HepG2 (cell line): ENCODE measurements around the gene EXOC6B. TPM values are rescaled to one million over a fixed set of nuclear protein-coding genes. Genes with fewer than 3 reads are reported as not detected.

ENCODE experiments used
- ATAC-seq: fragments of 200-7000 bp; cut with Tn5 transposase; 3 replicates; pipeline ENCODE4 v1.9.1; 2020; ENCODE audit warnings: mild to moderate bottlenecking, moderate library complexity
- BruUV-seq: library from RNA; stranded (reverse); fragments of 400-500 nt; replicated peaks from 2 replicates; lab custom pipeline; 2021; lab: Mats Ljungman, UMichigan
- CTCF ChIA-PET: fragments of 300-600 bp; formaldehyde crosslinking; extraction: SDS; loops from one replicate; lab custom pipeline; 2021; ENCODE audit warnings: low total read pairs, inconsistent platforms, low intra/inter-chr PET ratio; lab: Yijun Ruan, JAX
- POLR2A ChIA-PET: fragments of 350-600 bp; sonication (Branson Sonifier 250); formaldehyde crosslinking; loops from one replicate; lab custom pipeline; 2020; ENCODE audit warnings: antibody characterized with exemption, inconsistent platforms; lab: Yijun Ruan, JAX
- DNase-seq: peaks from one replicate; pipeline ENCODE4 v3.0.0-alpha.2; 2015; ENCODE audit warnings: low spot score
- FAIRE-seq: peaks from 3 replicates; lab custom pipeline; 2011; peaks lifted over from hg19 to GRCh38; lab: Jason Lieb, UNC
- H2AFZ ChIP-seq: one replicate; pipeline ENCODE4 v1.6.1; 2011; ENCODE audit warnings: low read length, inconsistent platforms
- H3K27ac ChIP-seq: fragments of 300-600 bp; 3 replicates; pipeline ENCODE4 v1.8.0; 2011; ENCODE audit warnings: mixed run types, mild to moderate bottlenecking, mixed read lengths, low read length, inconsistent platforms; ENCODE audit not compliant: insufficient read depth; ENCODE audit errors: extremely low read length
- H3K27me3 ChIP-seq, 2 experiments: fragments of 200-600 bp in 1 of 2; 2 replicates in 1 of 2; 3 replicates in 1 of 2; pipeline versions ENCODE4 v1.6.0 to v1.8.0; 2011; ENCODE audit warnings: low read length in 2 of 2, mild to moderate bottlenecking in 2 of 2, moderate library complexity in 2 of 2, inconsistent platforms in 1 of 2; ENCODE audit not compliant: insufficient read depth in 2 of 2, control insufficient read depth in 1 of 2
- H3K36me3 ChIP-seq, 2 experiments: fragments of 200-600 bp in 1 of 2; replicated peaks in 1 of 2; 2 replicates in 1 of 2; 3 replicates in 1 of 2; pipeline versions ENCODE4 v1.5.1 to v1.8.0; 2011; ENCODE audit warnings: low read length in 2 of 2, inconsistent platforms in 1 of 2; ENCODE audit not compliant: insufficient read depth in 2 of 2, control insufficient read depth in 1 of 2
- H3K4me1 ChIP-seq: 2 replicates; pipeline ENCODE4 v1.5.1; 2012; ENCODE audit warnings: low read length, inconsistent platforms; ENCODE audit not compliant: insufficient read depth
- H3K4me2 ChIP-seq: 2 replicates; pipeline ENCODE4 v1.6.0; 2011; ENCODE audit warnings: low read depth, low read length, inconsistent platforms
- H3K4me3 ChIP-seq, 3 experiments: fragments of 200-600 bp in 1 of 3; sonication (generic), shearing (Covaris generic) in 1 of 3; replicated peaks in 1 of 3; 2 replicates each; pipeline ENCODE4 v1.5.1; 2011 to 2016; ENCODE audit warnings: low read length in 3 of 3, inconsistent platforms in 2 of 3, low read depth in 2 of 3, mild to moderate bottlenecking in 2 of 3, control low read depth in 1 of 3, mixed read lengths in 1 of 3; ENCODE audit not compliant: insufficient read depth in 1 of 3
- H3K79me2 ChIP-seq: one replicate; pipeline ENCODE4 v1.6.1; 2011; ENCODE audit warnings: low read length, inconsistent platforms; ENCODE audit not compliant: insufficient read depth
- H3K9ac ChIP-seq: 2 replicates; pipeline ENCODE4 v1.6.0; 2011; ENCODE audit warnings: mild to moderate bottlenecking, low read depth, low read length, inconsistent platforms; ENCODE audit not compliant: insufficient read depth
- H3K9me3 ChIP-seq: 2 replicates; pipeline ENCODE4 v1.5.1; 2012; ENCODE audit warnings: mild to moderate bottlenecking, low read length
- H4K20me1 ChIP-seq: 2 replicates; pipeline ENCODE4 v1.6.0; 2011; ENCODE audit warnings: inconsistent platforms, mild to moderate bottlenecking, low read length, moderate library complexity; ENCODE audit not compliant: insufficient read depth
- FOSL2 ChIP-seq: sonication (generic); formaldehyde crosslinking; IDR thresholded peaks from 2 replicates; pipeline ENCODE4 v1.4.0; 2020; ENCODE audit warnings: missing genetic modification reagents
- TBX2 ChIP-seq: sonication (generic); formaldehyde crosslinking; IDR thresholded peaks from 2 replicates; pipeline ENCODE4 v1.5.0; 2020; ENCODE audit warnings: missing genetic modification reagents, mild to moderate bottlenecking, borderline replicate concordance
- TSC22D2 ChIP-seq: sonication (generic); formaldehyde crosslinking; IDR thresholded peaks from 2 replicates; pipeline ENCODE4 v1.5.1; 2020; ENCODE audit warnings: missing genetic modification reagents, mild to moderate bottlenecking, borderline replicate concordance
- ZNF567 ChIP-seq: sonication (generic); formaldehyde crosslinking; IDR thresholded peaks from 2 replicates; pipeline ENCODE4 v1.8.1; 2023; ENCODE audit warnings: mild to moderate bottlenecking, missing genetic modification reagents, borderline replicate concordance
- WGBS: methylation state at CpG from one replicate; pipeline ENCODE4 v1.1.6; 2017; ENCODE audit warnings: low lambda C conversion rate; 5-methylcytosine and 5-hydroxymethylcytosine counted together
- in situ Hi-C: cut with HindIII; loops from 2 replicates; pipeline ENCODE4 v1.10.0; 2017; ENCODE audit warnings: low pct_unique_long_range_greater_than_20kb; ENCODE audit not compliant: extremely low pct_ligation_motif_present
- intact Hi-C: fragments of 100-400 bp; cut with micrococcal nuclease; formaldehyde crosslinking; loops from one replicate; pipeline ENCODE4 v1.10.0; 2022; ENCODE audit not compliant: unreplicated experiment
- polyA plus RNA-seq, 8 experiments: library from polyadenylated mRNA; depleted of rRNA in 3 of 8; stranded (reverse) in 7 of 8; unstranded in 1 of 8; fragments of >200 nt; fragmentation: Illumina TruSeq in 4 of 8; extraction: Trizol in 4 of 8; gene quantifications; 2 replicates each; pipeline versions ENCODE4 v1.2.1 to v1.2.3, GENCODE V29; 2011 to 2016; ENCODE audit warnings: low read depth in 4 of 8, missing spikeins in 1 of 8, mixed read lengths in 1 of 8; ENCODE audit not compliant: insufficient read depth in 1 of 8
- total RNA-seq, 5 experiments: library from RNA; depleted of rRNA; stranded (reverse); fragments of >200 nt; fragmentation: Illumina TruSeq; extraction: Trizol; gene quantifications; 2 replicates each; pipeline ENCODE4 v1.2.3, GENCODE V29; 2016; ENCODE audit warnings: low read depth in 1 of 5
- TF ChIP-seq, protein P1 (sequence below): sonication (generic); formaldehyde crosslinking; IDR thresholded peaks from 2 replicates; pipeline ENCODE4 v1.4.0; 2020; ENCODE audit warnings: missing genetic modification reagents, borderline replicate concordance
- TF ChIP-seq, protein P2 (sequence below): IDR thresholded peaks from 2 replicates; pipeline ENCODE4 v1.6.1; 2016; ENCODE audit warnings: missing compliant biosample characterization, missing genetic modification reagents, borderline replicate concordance
- TF ChIP-seq, protein P3 (sequence below): sonication (generic); formaldehyde crosslinking; IDR thresholded peaks from 2 replicates; pipeline ENCODE4 v1.4.0; 2020; ENCODE audit warnings: mild to moderate bottlenecking, missing genetic modification reagents
- TF ChIP-seq, protein P4 (sequence below): sonication (generic); formaldehyde crosslinking; IDR thresholded peaks from 2 replicates; pipeline ENCODE4 v1.8.0; 2023; ENCODE audit warnings: mild to moderate bottlenecking, missing genetic modification reagents
- TF ChIP-seq, protein P5 (sequence below): IDR thresholded peaks from 2 replicates; pipeline ENCODE4 v1.6.1; 2012; ENCODE audit warnings: low read depth, low read length, improper control_type of control experiment

The EXOC6B gene
- total and polyA plus RNA-seq, 2 of the 13 experiments (the other 11 are each of a cell fraction or from before 2014, with no cell fraction given), result 9.1 to 15.9 TPM

DNA sequence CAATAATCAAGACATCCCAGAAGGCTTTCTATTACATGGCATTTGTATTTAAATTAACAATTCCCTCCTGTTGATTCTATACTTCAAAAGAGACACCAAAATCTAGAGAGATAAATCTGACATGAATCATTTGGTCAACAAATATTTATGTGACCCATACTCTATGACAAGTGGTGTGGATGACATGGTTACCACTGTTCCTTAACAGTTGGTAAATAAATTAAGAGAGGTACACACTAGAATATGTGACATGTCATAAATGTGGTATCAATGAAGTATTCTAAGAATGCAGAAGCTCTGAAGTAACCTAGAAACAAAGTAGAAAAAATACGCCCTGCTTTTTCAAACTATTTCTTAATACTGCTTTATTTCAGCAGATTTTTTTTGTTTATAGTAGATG, 255.4 kb downstream of the EXOC6B start:
- CTCF ChIA-PET, result no interaction called here
- no peak for ATAC-seq
- TF ChIP-seq FOSL2 (CRISPR knock-in tag) (no peak), ZNF567 (CRISPR knock-in tag) (no peak), TBX2 (CRISPR knock-in tag) (no peak), TSC22D2 (CRISPR knock-in tag) (no peak)
- TF ChIP-seq, protein P1, sequence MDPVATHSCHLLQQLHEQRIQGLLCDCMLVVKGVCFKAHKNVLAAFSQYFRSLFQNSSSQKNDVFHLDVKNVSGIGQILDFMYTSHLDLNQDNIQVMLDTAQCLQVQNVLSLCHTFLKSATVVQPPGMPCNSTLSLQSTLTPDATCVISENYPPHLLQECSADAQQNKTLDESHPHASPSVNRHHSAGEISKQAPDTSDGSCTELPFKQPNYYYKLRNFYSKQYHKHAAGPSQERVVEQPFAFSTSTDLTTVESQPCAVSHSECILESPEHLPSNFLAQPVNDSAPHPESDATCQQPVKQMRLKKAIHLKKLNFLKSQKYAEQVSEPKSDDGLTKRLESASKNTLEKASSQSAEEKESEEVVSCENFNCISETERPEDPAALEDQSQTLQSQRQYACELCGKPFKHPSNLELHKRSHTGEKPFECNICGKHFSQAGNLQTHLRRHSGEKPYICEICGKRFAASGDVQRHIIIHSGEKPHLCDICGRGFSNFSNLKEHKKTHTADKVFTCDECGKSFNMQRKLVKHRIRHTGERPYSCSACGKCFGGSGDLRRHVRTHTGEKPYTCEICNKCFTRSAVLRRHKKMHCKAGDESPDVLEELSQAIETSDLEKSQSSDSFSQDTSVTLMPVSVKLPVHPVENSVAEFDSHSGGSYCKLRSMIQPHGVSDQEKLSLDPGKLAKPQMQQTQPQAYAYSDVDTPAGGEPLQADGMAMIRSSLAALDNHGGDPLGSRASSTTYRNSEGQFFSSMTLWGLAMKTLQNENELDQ, result no peak
- TF ChIP-seq, protein P2, sequence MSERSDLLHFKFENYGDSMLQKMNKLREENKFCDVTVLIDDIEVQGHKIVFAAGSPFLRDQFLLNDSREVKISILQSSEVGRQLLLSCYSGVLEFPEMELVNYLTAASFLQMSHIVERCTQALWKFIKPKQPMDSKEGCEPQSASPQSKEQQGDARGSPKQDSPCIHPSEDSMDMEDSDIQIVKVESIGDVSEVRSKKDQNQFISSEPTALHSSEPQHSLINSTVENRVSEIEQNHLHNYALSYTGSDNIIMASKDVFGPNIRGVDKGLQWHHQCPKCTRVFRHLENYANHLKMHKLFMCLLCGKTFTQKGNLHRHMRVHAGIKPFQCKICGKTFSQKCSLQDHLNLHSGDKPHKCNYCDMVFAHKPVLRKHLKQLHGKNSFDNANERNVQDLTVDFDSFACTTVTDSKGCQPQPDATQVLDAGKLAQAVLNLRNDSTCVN, result no peak
- TF ChIP-seq, protein P3, sequence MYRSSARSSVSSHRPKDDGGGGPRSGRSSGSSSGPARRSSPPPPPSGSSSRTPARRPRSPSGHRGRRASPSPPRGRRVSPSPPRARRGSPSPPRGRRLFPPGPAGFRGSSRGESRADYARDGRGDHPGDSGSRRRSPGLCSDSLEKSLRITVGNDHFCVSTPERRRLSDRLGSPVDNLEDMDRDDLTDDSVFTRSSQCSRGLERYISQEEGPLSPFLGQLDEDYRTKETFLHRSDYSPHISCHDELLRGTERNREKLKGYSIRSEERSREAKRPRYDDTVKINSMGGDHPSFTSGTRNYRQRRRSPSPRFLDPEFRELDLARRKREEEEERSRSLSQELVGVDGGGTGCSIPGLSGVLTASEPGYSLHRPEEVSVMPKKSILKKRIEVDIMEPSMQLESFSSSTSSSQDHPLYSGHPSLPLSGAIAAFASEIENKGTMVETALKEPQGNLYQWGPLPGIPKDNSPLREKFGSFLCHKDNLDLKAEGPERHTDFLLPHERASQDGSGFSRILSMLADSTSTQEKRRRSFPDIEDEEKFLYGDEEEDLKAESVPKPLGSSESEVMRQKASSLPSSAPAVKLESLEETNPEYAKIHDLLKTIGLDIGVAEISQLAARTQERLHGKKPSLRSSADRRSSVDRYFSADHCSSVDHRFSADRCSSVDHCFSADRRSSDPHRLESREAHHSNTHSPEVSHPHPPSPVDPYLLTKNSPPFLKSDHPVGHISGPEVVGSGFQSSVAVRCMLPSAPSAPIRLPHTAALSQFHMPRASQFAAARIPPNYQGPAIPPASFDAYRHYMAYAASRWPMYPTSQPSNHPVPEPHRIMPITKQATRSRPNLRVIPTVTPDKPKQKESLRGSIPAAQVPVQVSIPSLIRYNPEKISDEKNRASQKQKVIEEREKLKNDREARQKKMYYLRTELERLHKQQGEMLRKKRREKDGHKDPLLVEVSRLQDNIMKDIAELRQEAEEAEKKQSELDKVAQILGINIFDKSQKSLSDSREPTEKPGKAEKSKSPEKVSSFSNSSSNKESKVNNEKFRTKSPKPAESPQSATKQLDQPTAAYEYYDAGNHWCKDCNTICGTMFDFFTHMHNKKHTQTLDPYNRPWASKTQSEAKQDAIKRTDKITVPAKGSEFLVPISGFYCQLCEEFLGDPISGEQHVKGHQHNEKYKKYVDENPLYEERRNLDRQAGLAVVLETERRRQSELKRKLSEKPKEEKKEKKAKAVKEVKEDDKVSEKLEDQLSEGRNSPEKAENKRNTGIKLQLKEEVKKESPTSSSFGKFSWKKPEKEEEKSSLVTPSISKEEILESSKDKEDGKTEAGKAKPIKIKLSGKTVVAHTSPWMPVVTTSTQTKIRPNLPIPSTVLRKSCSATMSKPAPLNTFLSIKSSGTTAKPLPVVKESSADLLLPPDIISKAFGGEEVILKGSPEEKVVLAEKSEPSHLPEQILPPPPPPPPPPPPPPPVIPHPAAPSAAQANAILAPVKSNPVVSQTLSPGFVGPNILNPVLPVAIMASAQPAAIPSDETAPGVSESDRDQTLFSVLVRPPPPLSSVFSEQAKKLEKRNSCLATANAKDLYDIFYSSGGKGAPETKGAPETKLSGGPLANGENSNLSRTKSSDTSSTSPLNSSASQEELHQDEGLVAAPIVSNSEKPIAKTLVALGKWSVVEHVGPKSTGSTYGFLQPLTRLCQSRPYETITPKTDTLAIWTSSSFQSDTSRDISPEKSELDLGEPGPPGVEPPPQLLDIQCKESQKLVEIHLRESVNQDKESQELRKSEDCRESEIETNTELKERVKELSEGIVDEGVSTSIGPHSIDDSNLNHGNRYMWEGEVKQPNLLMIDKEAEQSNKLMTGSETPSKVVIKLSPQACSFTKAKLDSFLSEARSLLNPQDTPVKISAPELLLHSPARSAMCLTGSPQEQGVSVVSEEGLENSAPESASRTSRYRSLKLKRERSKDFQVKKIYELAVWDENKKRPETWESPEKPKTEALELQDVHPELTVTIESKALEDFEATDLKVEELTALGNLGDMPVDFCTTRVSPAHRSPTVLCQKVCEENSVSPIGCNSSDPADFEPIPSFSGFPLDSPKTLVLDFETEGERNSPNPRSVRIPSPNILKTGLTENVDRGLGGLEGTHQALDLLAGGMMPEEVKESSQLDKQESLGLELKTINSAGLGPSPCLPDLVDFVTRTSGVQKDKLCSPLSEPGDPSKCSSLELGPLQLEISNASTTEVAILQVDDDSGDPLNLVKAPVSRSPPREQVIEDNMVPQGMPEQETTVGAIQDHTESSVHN (CRISPR knock-in tag), result no peak
- TF ChIP-seq, protein P4, sequence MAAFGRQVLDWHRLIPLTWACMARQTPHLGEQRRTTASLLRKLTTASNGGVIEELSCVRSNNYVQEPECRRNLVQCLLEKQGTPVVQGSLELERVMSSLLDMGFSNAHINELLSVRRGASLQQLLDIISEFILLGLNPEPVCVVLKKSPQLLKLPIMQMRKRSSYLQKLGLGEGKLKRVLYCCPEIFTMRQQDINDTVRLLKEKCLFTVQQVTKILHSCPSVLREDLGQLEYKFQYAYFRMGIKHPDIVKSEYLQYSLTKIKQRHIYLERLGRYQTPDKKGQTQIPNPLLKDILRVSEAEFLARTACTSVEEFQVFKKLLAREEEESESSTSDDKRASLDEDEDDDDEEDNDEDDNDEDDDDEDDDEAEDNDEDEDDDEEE (CRISPR knock-in tag), result no peak
- TF ChIP-seq, protein P5, sequence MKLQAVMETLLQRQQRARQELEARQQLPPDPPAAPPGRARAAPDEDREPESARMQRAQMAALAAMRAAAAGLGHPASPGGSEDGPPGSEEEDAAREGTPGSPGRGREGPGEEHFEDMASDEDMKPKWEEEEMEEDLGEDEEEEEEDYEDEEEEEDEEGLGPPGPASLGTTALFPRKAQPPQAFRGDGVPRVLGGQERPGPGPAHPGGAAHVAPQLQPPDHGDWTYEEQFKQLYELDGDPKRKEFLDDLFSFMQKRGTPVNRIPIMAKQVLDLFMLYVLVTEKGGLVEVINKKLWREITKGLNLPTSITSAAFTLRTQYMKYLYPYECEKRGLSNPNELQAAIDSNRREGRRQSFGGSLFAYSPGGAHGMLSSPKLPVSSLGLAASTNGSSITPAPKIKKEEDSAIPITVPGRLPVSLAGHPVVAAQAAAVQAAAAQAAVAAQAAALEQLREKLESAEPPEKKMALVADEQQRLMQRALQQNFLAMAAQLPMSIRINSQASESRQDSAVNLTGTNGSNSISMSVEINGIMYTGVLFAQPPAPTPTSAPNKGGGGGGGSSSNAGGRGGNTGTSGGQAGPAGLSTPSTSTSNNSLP, result no peak

More for the DNA sequence above, 255.4 kb downstream of the EXOC6B start:
- intact Hi-C loops, result no loop called here
- BruUV-seq, result no TSS peak
- no peaks in the 10 kb centered on the region for H4K20me1 ChIP-seq
- no peak overlapping the region for H3K4me3 ChIP-seq
- H3K36me3 ChIP-seq, result no peaks in the 10 kb centered on the region; a peak in 1 of 5 replicates
- no peak overlapping the region for H3K4me2 ChIP-seq
- 93% methylated on average over 1 of the region's 1 CpG for WGBS
- DNase-seq (peak; percentile 36), FAIRE-seq (no peak)
- POLR2A ChIA-PET, result no interaction called here
- no peaks in the 10 kb centered on the region for H3K9me3 ChIP-seq
- no peak overlapping the region for H2AFZ ChIP-seq
- no peak overlapping the region for H3K27ac ChIP-seq
- H3K4me1 ChIP-seq, result peaks cover 9% of the 10 kb centered on the region
- in situ Hi-C loops, result loop anchor here (10.0 kb wide), 2 partner anchors 646 to 1026 kb away; no protein-coding TSS in a partner anchor
- H3K9ac ChIP-seq, result no peak overlapping the region
- H3K27me3 ChIP-seq, result no peaks in the 10 kb centered on the region
- no peaks in the 10 kb centered on the region for H3K79me2 ChIP-seq
